GM23338 (cell line): Measurements from ENCODE around the gene DLGAP5. TPM values are rescaled to one million over a fixed set of nuclear protein-coding genes. Genes with fewer than 3 reads are reported as not detected.

ENCODE experiments used
- ATAC-seq: fragments of 200-7000 bp; cut with Tn5 transposase; 3 replicates; pipeline ENCODE4 v1.9.1; 2020
- DNase-seq: peaks from one replicate; pipeline ENCODE4 v3.0.0-alpha.2; 2015; ENCODE audit warnings: low spot score
- H2AFZ ChIP-seq: fragments of 200-600 bp; sonication (generic); 2 replicates; pipeline ENCODE4 v1.8.0; 2016; ENCODE audit warnings: antibody characterized with exemption, mild to moderate bottlenecking, moderate library complexity
- H3F3A ChIP-seq: fragments of 200-600 bp; sonication (generic); replicated peaks from 2 replicates; pipeline ENCODE4 v1.8.0; 2017; ENCODE audit warnings: antibody characterized with exemption, mixed run types, low read depth
- H3K27ac ChIP-seq: fragments of 200-600 bp; sonication (generic); 2 replicates; pipeline ENCODE4 v1.6.1; 2016; ENCODE audit warnings: low read depth
- H3K27me3 ChIP-seq: fragments of 200-600 bp; sonication (generic); 2 replicates; pipeline ENCODE4 v1.8.0; 2016; ENCODE audit warnings: mild to moderate bottlenecking, mixed run types, moderate library complexity; ENCODE audit not compliant: insufficient read depth
- H3K36me3 ChIP-seq: fragments of 200-600 bp; sonication (generic); 2 replicates; pipeline ENCODE4 v1.8.0; 2016; ENCODE audit warnings: mild to moderate bottlenecking; ENCODE audit not compliant: insufficient read depth
- H3K4me1 ChIP-seq: fragments of 200-600 bp; sonication (generic); 2 replicates; pipeline ENCODE4 v1.8.0; 2016; ENCODE audit warnings: mild to moderate bottlenecking, moderate library complexity; ENCODE audit not compliant: insufficient read depth
- H3K4me2 ChIP-seq: fragments of 200-600 bp; sonication (generic); 2 replicates; pipeline ENCODE4 v1.7.1; 2017; ENCODE audit warnings: mixed run types
- H3K4me3 ChIP-seq: fragments of 200-600 bp; sonication (generic); 2 replicates; pipeline ENCODE4 v1.6.1; 2016; ENCODE audit warnings: mixed run types
- H3K79me2 ChIP-seq: fragments of 200-600 bp; sonication (generic); replicated peaks from 2 replicates; pipeline ENCODE4 v1.8.0; 2017; ENCODE audit warnings: mild to moderate bottlenecking; ENCODE audit not compliant: insufficient read depth
- H3K9me2 ChIP-seq: fragments of 200-600 bp; sonication (generic); 2 replicates; pipeline ENCODE4 v1.8.0; 2017; ENCODE audit not compliant: insufficient read depth
- H4K20me1 ChIP-seq: fragments of 200-600 bp; sonication (generic); replicated peaks from 2 replicates; pipeline ENCODE4 v1.8.0; 2017; ENCODE audit warnings: mild to moderate bottlenecking; ENCODE audit not compliant: insufficient read depth
- H3K27ac Mint-ChIP-seq: 2 replicates; pipeline ENCODE4 v1.8.0; 2020; ENCODE audit warnings: inconsistent platforms, mild to moderate bottlenecking, moderate library complexity, mixed read lengths
- H3K27me3 Mint-ChIP-seq: 3 replicates; pipeline ENCODE4 v1.8.0; 2022; ENCODE audit warnings: low read depth, mild to moderate bottlenecking, moderate library complexity, mixed read lengths, inconsistent platforms; ENCODE audit not compliant: insufficient read depth, poor library complexity
- H3K36me3 Mint-ChIP-seq: 3 replicates; pipeline ENCODE4 v1.8.0; 2021; ENCODE audit warnings: low read depth, mild to moderate bottlenecking, inconsistent platforms, moderate library complexity, mixed read lengths
- H3K4me1 Mint-ChIP-seq: 3 replicates; pipeline ENCODE4 v1.8.0; 2020; ENCODE audit warnings: mild to moderate bottlenecking, inconsistent platforms, mixed read lengths
- H3K4me3 Mint-ChIP-seq: 3 replicates; pipeline ENCODE4 v1.8.0; 2021; ENCODE audit warnings: moderate library complexity, mild to moderate bottlenecking, inconsistent platforms, mixed read lengths
- H3K9me3 Mint-ChIP-seq: 3 replicates; pipeline ENCODE4 v1.8.0; 2020; ENCODE audit warnings: moderate library complexity, mild to moderate bottlenecking, inconsistent platforms, mixed read lengths
- CREB1 ChIP-seq: fragments of 250-450 bp; sonication (Bioruptor Pico); IDR thresholded peaks from 2 replicates; pipeline ENCODE4 v1.5.0; 2020; ENCODE audit warnings: low read depth, mild to moderate bottlenecking, moderate library complexity
- EZH2 ChIP-seq: fragments of 200-600 bp; sonication (generic); IDR thresholded peaks from one replicate; pipeline ENCODE4 v1.8.0; 2017; ENCODE audit warnings: antibody characterized with exemption, mild to moderate bottlenecking, low read depth; ENCODE audit not compliant: unreplicated experiment
- EZH2phosphoT487 ChIP-seq: fragments of 200-600 bp; sonication (generic); IDR thresholded peaks from one replicate; pipeline ENCODE4 v1.8.1; 2018; ENCODE audit warnings: antibody characterized with exemption; ENCODE audit not compliant: unreplicated experiment
- JUNB ChIP-seq: IDR thresholded peaks from one replicate; pipeline ENCODE4 v1.6.1; 2016; ENCODE audit warnings: antibody characterized with exemption; ENCODE audit not compliant: unreplicated experiment
- NANOG ChIP-seq: IDR thresholded peaks from 2 replicates; pipeline ENCODE4 v1.6.1; 2016; ENCODE audit warnings: antibody characterized with exemption, borderline replicate concordance
- POLR2AphosphoS5 ChIP-seq: IDR thresholded peaks from 2 replicates; pipeline ENCODE4 v1.6.1; 2016; ENCODE audit warnings: antibody characterized with exemption, low read depth
- ZNF114 ChIP-seq: fragments of 250-450 bp; sonication (Bioruptor Pico); IDR thresholded peaks from 2 replicates; pipeline ENCODE4 v1.5.0; 2020; ENCODE audit warnings: mild to moderate bottlenecking, moderate library complexity
- ZNF331 ChIP-seq: fragments of 250-450 bp; sonication (Bioruptor Pico); IDR thresholded peaks from 2 replicates; pipeline ENCODE4 v1.5.0; 2020; ENCODE audit warnings: low read depth, mild to moderate bottlenecking, moderate library complexity
- polyA plus RNA-seq: library from polyadenylated mRNA; unstranded; fragments of >200 nt; fragmentation: Nextera tagmentation; extraction: Ambion mirVana; gene quantifications from 2 replicates; pipeline ENCODE4 v1.2.1, GENCODE V29; 2016
- total RNA-seq: library from RNA; depleted of rRNA; stranded (reverse); fragments of >200 nt; shearing (Covaris generic); gene quantifications from 2 replicates; pipeline ENCODE4 v1.2.3, GENCODE V29; 2014
- TF ChIP-seq, protein P1 (sequence below): fragments of 250-450 bp; sonication (Bioruptor Pico); IDR thresholded peaks from 2 replicates; pipeline ENCODE4 v1.5.0; 2020; ENCODE audit warnings: mild to moderate bottlenecking, moderate library complexity
- TF ChIP-seq, protein P2 (sequence below): IDR thresholded peaks from one replicate; pipeline ENCODE4 v1.6.1; 2018; ENCODE audit warnings: antibody characterized with exemption; ENCODE audit not compliant: unreplicated experiment
- TF ChIP-seq, protein P3 (sequence below), 2 experiments: fragments of 200-600 bp in 1 of 2; sonication (generic) in 1 of 2; conservative IDR thresholded peaks; 2 replicates each; pipeline versions ENCODE4 v1.5.1 to v1.6.1; 2016 to 2017; ENCODE audit warnings: antibody characterized with exemption in 2 of 2, low read depth in 2 of 2, mild to moderate bottlenecking in 2 of 2, moderate library complexity in 1 of 2

DLGAP5 gene
- total and polyA plus RNA-seq, 2 experiments from 2014 or later = 110 to 117 TPM

DNA sequence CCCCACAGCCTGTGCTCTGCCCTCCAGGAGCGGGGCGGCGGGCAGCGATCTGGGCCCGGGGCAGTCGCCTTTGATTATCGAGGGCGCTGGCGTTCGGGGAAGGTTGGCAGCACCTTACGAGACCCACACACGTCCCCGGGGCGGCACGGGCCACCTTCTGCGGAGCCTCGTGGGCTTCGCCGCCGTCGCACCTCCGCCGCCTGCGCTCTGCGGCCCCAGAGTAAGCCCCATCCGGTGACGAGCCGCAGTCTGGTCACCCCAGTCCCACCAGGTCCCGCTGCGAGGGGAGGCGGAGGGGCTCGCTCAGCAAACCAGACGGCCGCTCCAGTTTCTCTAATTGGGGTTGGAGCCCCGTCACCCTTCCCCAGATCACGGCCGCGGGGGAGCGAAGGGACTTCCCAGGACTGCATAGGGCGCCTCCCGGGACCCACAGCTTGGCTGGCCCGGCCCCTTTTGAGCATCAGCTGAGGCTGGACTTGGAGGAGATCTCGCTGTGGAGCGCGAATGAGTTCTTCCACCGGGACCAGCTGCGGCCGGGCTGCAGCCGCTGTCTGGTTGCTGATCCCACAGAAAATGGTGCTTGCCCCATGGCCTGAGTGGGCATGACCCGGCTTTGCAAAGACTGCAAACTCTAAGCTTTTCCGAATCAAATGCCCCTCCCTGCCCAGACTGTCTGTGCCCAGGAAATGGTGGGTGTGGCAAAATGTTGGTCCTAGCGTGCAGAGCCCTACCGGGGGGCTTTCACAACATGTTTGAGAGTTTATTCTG, 61.8 kb downstream of the DLGAP5 start (continued):
- no peak for TF ChIP-seq ZNF331 (CRISPR knock-in tag)
- TF ChIP-seq EZH2phosphoT487 = no peak
- no peak for TF ChIP-seq JUNB
- no peak for TF ChIP-seq ZNF114 (CRISPR knock-in tag)
- TF ChIP-seq POLR2AphosphoS5 = no peak
- TF ChIP-seq EZH2 = no peak

DNA sequence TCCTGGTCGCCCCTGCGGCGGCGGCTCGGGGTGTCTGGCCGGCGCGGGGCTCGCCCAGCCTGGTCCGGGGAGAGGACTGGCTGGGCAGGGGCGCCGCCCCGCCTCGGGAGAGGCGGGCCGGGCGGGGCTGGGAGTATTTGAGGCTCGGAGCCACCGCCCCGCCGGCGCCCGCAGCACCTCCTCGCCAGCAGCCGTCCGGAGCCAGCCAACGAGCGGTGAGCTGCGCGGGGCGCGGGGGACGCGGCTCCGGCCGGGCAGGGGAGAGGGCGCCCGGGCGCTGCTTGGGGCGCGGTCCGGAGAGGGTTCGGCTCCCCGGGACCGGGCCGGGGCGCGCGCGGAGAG, 62.3 kb downstream of the DLGAP5 start, which contains the start of gene LGALS3:
Gene LGALS3 (plus strand): TSS at position 167 of the 342 bp plus-strand sequence. CDS start 8,122 bp downstream, outside the sequence.
- H3K4me2 ChIP-seq = peak within 1 kb of the TSS; percentile 91
- H3K79me2 ChIP-seq = no peaks in the 10 kb centered on the region
- Mint-ChIP-seq H3K36me3 (no peaks in the 10 kb centered on the region), H3K4me3 (peak within 1 kb of the TSS; percentile 75), H3K27ac (no peak within 1 kb of the TSS), H3K9me3 (no peaks in the 10 kb centered on the region), H3K27me3 (peaks cover 30% of the 10 kb centered on the region), H3K4me1 (peaks cover 4% of the 10 kb centered on the region; the same call in 2 of the 3 replicates)
- H3K27me3 ChIP-seq = peaks cover 54% of the 10 kb centered on the region
- no peaks in the 10 kb centered on the region for H3K36me3 ChIP-seq
- no peak within 1 kb of the TSS for H3K27ac ChIP-seq
- H3K4me1 ChIP-seq = 0 out of 2 replicates have a peak, but pooled peaks cover 2% of the 10 kb centered on the region
- H4K20me1 ChIP-seq = peaks cover 4% of the 10 kb centered on the region; the same call in 1 of the 2 replicates
- peak within 1 kb of the TSS; percentile 95 for H2AFZ ChIP-seq
- H3K9me2 ChIP-seq = no peaks in the 10 kb centered on the region
- peak within 1 kb of the TSS; percentile 74 for H3K4me3 ChIP-seq
- DNase-seq (peak; percentile 78), ATAC-seq (peak; percentile 83)
- H3F3A ChIP-seq = no peaks in the 10 kb centered on the region
- TF ChIP-seq POLR2AphosphoS5 (no peak), ZNF331 (CRISPR knock-in tag) (no peak), CREB1 (CRISPR knock-in tag) (no peak), NANOG (no peak), EZH2 (no peak), EZH2phosphoT487 (no peak), ZNF114 (CRISPR knock-in tag) (no peak), JUNB (no peak)
- TF ChIP-seq, protein P1, sequence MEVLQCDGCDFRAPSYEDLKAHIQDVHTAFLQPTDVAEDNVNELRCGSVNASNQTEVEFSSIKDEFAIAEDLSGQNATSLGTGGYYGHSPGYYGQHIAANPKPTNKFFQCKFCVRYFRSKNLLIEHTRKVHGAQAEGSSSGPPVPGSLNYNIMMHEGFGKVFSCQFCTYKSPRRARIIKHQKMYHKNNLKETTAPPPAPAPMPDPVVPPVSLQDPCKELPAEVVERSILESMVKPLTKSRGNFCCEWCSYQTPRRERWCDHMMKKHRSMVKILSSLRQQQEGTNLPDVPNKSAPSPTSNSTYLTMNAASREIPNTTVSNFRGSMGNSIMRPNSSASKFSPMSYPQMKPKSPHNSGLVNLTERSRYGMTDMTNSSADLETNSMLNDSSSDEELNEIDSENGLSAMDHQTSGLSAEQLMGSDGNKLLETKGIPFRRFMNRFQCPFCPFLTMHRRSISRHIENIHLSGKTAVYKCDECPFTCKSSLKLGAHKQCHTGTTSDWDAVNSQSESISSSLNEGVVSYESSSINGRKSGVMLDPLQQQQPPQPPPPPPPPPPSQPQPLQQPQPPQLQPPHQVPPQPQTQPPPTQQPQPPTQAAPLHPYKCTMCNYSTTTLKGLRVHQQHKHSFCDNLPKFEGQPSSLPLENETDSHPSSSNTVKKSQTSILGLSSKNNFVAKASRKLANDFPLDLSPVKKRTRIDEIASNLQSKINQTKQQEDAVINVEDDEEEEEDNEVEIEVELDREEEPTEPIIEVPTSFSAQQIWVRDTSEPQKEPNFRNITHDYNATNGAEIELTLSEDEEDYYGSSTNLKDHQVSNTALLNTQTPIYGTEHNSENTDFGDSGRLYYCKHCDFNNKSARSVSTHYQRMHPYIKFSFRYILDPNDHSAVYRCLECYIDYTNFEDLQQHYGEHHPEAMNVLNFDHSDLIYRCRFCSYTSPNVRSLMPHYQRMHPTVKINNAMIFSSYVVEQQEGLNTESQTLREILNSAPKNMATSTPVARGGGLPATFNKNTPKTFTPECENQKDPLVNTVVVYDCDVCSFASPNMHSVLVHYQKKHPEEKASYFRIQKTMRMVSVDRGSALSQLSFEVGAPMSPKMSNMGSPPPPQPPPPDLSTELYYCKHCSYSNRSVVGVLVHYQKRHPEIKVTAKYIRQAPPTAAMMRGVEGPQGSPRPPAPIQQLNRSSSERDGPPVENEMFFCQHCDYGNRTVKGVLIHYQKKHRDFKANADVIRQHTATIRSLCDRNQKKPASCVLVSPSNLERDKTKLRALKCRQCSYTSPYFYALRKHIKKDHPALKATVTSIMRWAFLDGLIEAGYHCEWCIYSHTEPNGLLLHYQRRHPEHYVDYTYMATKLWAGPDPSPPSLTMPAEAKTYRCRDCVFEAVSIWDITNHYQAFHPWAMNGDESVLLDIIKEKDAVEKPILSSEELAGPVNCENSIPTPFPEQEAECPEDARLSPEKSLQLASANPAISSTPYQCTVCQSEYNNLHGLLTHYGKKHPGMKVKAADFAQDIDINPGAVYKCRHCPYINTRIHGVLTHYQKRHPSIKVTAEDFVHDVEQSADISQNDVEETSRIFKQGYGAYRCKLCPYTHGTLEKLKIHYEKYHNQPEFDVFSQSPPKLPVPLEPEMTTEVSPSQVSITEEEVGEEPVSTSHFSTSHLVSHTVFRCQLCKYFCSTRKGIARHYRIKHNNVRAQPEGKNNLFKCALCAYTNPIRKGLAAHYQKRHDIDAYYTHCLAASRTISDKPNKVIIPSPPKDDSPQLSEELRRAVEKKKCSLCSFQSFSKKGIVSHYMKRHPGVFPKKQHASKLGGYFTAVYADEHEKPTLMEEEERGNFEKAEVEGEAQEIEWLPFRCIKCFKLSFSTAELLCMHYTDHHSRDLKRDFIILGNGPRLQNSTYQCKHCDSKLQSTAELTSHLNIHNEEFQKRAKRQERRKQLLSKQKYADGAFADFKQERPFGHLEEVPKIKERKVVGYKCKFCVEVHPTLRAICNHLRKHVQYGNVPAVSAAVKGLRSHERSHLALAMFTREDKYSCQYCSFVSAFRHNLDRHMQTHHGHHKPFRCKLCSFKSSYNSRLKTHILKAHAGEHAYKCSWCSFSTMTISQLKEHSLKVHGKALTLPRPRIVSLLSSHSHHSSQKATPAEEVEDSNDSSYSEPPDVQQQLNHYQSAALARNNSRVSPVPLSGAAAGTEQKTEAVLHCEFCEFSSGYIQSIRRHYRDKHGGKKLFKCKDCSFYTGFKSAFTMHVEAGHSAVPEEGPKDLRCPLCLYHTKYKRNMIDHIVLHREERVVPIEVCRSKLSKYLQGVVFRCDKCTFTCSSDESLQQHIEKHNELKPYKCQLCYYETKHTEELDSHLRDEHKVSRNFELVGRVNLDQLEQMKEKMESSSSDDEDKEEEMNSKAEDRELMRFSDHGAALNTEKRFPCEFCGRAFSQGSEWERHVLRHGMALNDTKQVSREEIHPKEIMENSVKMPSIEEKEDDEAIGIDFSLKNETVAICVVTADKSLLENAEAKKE (CRISPR knock-in tag) = no peak
- TF ChIP-seq, protein P2, sequence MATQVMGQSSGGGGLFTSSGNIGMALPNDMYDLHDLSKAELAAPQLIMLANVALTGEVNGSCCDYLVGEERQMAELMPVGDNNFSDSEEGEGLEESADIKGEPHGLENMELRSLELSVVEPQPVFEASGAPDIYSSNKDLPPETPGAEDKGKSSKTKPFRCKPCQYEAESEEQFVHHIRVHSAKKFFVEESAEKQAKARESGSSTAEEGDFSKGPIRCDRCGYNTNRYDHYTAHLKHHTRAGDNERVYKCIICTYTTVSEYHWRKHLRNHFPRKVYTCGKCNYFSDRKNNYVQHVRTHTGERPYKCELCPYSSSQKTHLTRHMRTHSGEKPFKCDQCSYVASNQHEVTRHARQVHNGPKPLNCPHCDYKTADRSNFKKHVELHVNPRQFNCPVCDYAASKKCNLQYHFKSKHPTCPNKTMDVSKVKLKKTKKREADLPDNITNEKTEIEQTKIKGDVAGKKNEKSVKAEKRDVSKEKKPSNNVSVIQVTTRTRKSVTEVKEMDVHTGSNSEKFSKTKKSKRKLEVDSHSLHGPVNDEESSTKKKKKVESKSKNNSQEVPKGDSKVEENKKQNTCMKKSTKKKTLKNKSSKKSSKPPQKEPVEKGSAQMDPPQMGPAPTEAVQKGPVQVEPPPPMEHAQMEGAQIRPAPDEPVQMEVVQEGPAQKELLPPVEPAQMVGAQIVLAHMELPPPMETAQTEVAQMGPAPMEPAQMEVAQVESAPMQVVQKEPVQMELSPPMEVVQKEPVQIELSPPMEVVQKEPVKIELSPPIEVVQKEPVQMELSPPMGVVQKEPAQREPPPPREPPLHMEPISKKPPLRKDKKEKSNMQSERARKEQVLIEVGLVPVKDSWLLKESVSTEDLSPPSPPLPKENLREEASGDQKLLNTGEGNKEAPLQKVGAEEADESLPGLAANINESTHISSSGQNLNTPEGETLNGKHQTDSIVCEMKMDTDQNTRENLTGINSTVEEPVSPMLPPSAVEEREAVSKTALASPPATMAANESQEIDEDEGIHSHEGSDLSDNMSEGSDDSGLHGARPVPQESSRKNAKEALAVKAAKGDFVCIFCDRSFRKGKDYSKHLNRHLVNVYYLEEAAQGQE = no peak
- TF ChIP-seq, protein P3, sequence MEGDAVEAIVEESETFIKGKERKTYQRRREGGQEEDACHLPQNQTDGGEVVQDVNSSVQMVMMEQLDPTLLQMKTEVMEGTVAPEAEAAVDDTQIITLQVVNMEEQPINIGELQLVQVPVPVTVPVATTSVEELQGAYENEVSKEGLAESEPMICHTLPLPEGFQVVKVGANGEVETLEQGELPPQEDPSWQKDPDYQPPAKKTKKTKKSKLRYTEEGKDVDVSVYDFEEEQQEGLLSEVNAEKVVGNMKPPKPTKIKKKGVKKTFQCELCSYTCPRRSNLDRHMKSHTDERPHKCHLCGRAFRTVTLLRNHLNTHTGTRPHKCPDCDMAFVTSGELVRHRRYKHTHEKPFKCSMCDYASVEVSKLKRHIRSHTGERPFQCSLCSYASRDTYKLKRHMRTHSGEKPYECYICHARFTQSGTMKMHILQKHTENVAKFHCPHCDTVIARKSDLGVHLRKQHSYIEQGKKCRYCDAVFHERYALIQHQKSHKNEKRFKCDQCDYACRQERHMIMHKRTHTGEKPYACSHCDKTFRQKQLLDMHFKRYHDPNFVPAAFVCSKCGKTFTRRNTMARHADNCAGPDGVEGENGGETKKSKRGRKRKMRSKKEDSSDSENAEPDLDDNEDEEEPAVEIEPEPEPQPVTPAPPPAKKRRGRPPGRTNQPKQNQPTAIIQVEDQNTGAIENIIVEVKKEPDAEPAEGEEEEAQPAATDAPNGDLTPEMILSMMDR (conservative IDR thresholded peaks at IDR 0.05; ENCODE audit: low read depth in 2 of 2) = no peak
